Fibroblast of the aortic adventitia (primary cell): Measurements from ENCODE around the gene OR10P1. TPM values are rescaled to one million over a fixed set of nuclear protein-coding genes. Genes with fewer than 3 reads are reported as not detected.

Source experiments
- DNase-seq: peaks from one replicate; pipeline ENCODE4 v3.0.0-alpha.2; 2010; ENCODE audit warnings: low read depth
- H3K4me3 ChIP-seq: 2 replicates; pipeline ENCODE4 v1.5.1; 2011; ENCODE audit warnings: low read depth, mild to moderate bottlenecking, control low read depth, low read length, moderate library complexity
- total RNA-seq: library from RNA; depleted of rRNA; stranded (reverse); fragments of >200 nt; gene quantifications from 2 replicates; pipeline ENCODE4 v1.2.3, GENCODE V29; 2012; ENCODE audit warnings: low replicate concordance
- TF ChIP-seq, protein P1 (sequence below): IDR thresholded peaks from 2 replicates; pipeline ENCODE4 v1.5.1; 2011; ENCODE audit warnings: mild to moderate bottlenecking, low read length, control low read depth, inconsistent platforms; ENCODE audit not compliant: insufficient read depth

The OR10P1 gene
- total RNA-seq, 1 donor: not detected

DNA sequence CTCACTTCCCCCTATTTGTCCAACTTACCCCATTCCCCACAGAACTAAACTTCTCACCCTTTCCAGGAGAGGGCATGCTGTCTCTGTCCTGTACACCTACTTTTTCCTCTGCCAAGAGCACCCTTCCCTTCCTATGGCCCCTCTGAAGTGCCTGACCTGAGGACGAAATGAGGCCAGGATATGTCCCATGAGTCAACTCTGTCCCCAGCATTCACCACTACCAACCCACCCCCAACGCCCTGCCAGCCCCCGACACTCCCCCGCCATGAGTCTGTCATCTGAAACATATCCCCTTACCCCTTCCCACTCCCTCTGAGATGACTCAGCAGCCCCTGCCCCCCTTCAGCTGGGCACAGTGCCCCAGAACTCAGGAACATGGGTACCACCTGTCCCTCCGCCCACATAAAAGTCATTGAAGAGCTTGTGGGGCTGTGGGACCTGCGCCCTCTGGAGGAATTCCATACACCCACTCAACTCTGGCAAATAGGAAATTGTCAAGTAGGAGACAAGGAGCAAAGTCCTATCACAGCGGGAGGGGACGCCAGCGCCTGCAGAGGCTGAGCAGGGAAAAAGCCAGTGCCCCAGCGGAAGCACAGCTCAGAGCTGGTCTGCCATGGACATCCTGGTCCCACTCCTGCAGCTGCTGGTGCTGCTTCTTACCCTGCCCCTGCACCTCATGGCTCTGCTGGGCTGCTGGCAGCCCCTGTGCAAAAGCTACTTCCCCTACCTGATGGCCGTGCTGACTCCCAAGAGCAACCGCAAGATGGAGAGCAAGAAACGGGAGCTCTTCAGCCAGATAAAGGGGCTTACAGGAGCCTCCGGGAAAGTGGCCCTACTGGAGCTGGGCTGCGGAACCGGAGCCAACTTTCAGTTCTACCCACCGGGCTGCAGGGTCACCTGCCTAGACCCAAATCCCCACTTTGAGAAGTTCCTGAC lies 44.7 kb downstream of the OR10P1 start:
- H3K4me3 ChIP-seq: peak overlapping the region; percentile 37
- TF ChIP-seq, protein P1, sequence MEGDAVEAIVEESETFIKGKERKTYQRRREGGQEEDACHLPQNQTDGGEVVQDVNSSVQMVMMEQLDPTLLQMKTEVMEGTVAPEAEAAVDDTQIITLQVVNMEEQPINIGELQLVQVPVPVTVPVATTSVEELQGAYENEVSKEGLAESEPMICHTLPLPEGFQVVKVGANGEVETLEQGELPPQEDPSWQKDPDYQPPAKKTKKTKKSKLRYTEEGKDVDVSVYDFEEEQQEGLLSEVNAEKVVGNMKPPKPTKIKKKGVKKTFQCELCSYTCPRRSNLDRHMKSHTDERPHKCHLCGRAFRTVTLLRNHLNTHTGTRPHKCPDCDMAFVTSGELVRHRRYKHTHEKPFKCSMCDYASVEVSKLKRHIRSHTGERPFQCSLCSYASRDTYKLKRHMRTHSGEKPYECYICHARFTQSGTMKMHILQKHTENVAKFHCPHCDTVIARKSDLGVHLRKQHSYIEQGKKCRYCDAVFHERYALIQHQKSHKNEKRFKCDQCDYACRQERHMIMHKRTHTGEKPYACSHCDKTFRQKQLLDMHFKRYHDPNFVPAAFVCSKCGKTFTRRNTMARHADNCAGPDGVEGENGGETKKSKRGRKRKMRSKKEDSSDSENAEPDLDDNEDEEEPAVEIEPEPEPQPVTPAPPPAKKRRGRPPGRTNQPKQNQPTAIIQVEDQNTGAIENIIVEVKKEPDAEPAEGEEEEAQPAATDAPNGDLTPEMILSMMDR: peak; percentile 51
- peak; percentile 66 for DNase-seq

GRCh38 chr12:55682087-55682796 lies 45.5 kb downstream of the OR10P1 start:
- TF ChIP-seq, protein P1: no peak
- H3K4me3 ChIP-seq: no peak overlapping the region
- no peak for DNase-seq

- no peak overlapping the region for H3K4me3 ChIP-seq
Observed at GRCh38 chr12:55683676-55684075, 47.0 kb downstream of the OR10P1 start.

DNA sequence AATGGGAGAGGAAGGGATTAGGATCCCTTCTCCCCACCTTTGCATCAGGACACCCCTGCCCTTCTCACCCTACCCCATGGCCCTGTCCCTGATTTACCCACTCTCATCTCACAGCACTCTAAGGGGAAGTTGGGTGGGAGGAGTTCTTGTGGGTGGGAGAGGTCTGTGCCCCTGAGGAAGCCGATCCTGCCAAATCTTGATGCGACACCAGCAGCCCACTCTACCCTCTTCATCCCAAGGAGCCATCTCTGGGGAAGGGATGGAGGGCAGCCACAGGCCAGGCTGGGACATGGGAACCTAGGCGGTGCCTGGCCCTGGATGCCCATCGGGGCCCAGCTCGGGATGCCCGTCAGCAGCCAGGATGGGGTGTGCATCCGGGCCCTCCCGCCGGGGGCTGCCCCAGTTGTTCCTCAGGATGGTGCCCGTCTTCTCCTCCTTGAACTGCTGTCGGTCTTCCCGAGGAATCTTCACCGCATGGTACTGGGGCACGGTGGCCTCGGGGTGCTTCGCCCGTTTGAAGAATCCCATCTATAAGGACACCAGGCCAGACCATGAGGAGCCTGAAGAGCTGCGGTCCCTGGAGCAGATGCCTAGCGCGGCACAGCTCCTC lies 48.2 kb downstream of the OR10P1 start:
- TF ChIP-seq, protein P1: no peak
- DNase-seq: no peak

More at GRCh38 chr12:55683676-55684075, 47.0 kb downstream of the OR10P1 start:
- TF ChIP-seq, protein P1: no peak
- DNase-seq: no peak

DNA sequence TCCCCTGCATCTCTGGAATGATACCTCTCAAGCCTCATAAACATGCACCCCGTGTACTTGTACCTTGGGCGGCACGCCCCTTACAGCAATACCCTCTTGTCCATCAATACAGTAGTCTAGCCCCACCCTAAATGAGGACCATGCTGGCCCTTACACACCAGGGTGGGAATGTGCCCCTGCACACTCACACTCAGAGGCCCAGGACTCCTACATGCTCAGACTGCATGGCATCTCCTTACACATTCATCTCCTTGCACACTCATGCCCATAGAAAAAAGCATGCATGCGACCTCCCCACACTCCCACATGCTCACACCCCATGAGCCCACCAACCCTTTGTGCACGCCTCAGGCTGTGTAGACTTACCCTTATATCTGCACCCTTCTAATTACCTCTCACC lies 49.0 kb downstream of the OR10P1 start:
- TF ChIP-seq, protein P1: no peak
- H3K4me3 ChIP-seq: no peak overlapping the region
- DNase-seq: no peak

More for the DNA sequence above, 48.2 kb downstream of the OR10P1 start:
- no peak overlapping the region for H3K4me3 ChIP-seq

- no peak for DNase-seq
- TF ChIP-seq, protein P1: no peak
Observed at GRCh38 chr12:55686366-55687010, 49.8 kb downstream of the OR10P1 start.

More at GRCh38 chr12:55686366-55687010, 49.8 kb downstream of the OR10P1 start:
- no peak overlapping the region for H3K4me3 ChIP-seq
